ENCODE data around the gene EBF3.

- TF ChIP-seq TAF1 (IDR thresholded peaks at IDR 0.05; ENCODE audit: borderline replicate concordance, insufficient read depth, low read length) (no peak), POLR2AphosphoS5 (IDR thresholded peaks at IDR 0.05; ENCODE audit: low read depth, low read length) (no peak), REST (IDR thresholded peaks at IDR 0.05; ENCODE audit: insufficient read depth in 1 of 2, low read depth in 2 of 2, low read length in 2 of 2) (no peak), SIN3A (IDR thresholded peaks at IDR 0.05; ENCODE audit: borderline replicate concordance, insufficient read depth, low read length) (no peak)
These were observed 3.0 kb upstream of the EBF3 start for GRCh38 chr10:129966889-129967578.

All from PFSK-1 (cell line).